ENCODE measurements around the gene TCERG1L.
"Not testable (repeated sequence)": the region's sequence is repeated elsewhere in the genome, so short reads cannot be mapped to it uniquely, and the experiment has no call there.

The TCERG1L gene

DNA sequence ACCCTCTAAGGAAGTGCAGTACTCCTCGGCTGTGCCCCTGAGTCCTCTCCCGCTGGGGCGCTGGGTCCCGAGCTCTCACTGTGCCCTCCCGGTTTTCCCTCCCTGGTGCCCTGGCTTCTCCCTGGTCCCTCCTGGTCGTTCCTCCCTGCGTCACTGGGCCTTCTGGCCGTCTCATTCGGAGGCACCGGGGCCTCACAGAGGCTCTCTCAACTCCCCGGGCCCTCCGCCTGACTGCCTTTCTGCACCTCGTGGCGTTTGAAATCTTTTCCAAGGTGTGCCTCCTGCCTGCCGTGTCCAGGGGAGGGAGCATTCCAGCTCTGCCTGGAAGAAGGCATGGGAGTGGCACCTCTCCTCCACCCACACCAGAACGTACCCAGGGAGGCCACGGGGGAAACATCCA lies 174.3 kb downstream of the TCERG1L start:
- no peak for DNase-seq

DNA sequence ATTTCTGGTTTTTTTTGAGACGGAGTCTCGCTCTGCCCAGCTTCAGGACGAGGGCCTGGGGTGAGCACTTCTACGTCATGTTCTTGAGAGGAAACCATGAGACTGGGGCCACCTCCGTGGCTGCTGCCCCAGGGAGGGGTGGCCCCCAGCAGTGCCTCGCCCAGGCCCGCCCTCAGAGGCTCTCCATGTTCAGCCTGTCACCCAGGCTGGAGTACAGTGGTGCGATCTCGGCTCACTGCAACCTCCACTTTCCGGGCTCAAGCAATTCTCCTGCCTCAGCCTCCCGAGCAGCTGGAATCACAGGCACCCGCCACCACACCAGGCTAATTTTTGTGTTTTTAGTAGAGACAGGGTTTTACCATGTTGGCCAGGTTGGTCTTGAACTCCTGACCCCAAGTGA lies 175.2 kb downstream of the TCERG1L start:
- not testable (repeated sequence) for DNase-seq

DNA sequence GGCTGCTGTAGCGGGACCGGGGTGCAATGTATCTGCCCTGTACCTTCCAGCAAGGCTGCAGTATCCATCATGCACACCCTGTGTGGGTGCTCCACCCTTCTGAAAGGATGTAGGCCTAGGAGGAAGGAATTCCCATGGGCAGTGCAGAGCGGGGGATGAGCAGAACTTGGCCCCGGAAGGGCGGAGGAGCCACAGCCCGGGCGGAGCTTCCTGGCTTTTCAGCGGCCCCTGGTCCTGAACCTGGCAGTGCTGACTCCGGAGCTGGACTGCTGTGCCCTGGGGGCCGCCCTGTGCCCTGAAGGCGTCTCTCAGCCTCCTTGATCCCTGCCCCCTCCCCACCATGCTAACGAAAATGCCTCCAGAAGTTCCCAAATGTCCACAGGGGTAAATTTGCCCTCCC lies 175.8 kb downstream of the TCERG1L start:
- no peak for DNase-seq

DNA sequence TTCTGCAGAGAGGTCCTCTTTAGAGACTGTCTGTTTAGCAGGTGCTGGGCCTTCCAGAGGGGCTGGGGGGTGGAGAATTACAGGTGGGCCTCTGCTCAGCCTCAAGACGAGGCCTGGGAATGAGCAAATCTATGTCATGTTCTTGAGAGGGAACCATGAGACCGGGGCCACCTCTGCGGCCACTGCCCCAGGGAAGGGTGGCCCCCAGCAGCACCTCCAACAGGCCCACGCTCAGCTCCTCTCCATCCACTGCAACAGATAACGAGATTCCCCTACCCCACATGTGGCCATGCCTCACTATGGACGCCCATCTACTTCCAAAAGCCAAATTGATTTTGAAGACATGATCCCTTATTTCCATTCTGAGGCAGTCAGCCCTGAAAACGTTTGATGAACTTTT lies 176.9 kb downstream of the TCERG1L start:
- DNase-seq, result no peak

DNA sequence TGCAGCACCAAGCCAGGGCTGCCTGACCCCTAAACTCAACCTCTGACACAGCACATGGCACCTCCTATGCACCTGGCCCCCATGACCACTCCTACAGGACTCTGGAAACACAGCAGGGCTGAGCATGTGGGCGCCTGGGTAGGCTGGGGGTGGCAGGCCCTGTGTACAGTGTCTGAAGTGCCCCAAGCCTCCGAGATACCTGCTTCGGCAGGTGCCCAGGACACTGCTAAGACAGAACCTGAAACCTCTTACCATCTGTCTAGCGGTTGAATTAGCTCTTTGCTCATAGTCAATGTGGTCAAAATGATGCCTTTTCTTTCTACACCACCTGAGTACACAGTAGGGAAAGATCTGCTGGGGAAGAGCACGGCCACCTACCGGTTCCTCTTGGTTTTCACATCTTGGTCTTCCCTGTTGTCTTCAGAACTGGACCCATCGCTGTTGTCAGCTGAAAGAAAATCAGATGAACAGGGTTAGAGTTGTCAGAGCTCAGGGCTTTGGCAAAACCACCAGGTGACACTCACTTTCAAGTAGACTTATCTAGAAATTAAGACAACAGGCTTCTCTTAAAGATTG lies 177.4 kb downstream of the TCERG1L start:
- DNase-seq, result no peak

DNA sequence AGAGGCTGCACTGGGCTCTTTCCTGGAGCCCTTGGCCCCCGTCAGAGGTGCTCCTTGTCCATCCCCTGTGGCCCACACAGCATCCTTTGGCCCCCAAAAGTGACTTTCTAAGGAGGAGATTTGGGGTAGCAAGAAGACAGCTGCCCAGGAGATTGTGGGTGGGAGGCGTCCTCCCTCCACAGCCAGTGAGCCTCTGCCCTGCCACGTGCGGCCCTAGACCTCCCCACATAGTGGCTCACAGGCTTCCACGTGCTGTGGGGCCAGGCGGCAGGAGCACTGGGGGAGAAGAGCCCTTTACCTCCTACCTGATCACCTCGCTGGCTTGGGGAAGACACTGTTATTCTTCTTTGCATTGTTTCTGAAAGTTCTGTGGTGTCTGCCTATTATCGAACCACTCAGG lies 178.8 kb downstream of the TCERG1L start:
- no peak for DNase-seq

DNA sequence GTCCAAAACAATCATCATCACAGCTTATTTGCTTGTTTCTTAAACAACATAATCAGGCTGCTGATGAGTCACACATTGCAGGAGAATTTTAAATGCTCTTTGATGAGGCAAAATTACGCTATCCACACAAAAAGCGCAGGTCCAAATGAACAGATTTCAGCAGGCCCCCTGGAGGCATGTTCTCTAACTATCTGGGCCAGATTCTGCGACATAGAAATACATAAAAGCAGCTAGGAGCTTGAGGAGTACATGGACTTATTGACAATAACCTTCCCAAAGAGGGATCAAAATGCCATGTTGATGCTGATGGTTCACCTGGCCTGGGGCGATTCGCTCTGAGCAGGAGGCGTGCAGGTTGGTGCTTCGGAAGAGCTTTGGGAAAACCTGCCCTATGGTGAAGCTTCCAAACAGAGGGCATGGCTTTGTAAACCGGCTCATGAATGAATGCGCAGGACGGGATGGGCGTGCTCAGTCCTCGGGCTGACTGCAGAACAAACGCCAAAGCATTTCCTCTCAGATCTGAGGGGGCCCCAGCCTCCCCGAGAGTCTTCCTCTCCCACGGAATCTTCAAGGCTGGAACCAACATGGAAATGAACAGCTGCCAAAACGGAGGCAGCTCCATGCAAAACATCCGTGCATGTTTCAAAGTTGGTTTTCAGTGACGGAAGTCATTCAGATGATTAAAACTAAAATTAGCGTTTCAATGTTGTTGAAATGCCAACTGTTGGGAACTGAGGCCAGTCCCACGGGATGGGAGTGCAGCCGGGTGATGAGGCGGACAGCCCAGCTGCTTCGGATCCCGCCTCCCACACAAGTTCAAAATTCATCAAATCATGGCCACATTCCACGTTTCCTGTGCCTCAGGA lies 179.6 kb downstream of the TCERG1L start:
- DNase-seq, result no peak

DNA sequence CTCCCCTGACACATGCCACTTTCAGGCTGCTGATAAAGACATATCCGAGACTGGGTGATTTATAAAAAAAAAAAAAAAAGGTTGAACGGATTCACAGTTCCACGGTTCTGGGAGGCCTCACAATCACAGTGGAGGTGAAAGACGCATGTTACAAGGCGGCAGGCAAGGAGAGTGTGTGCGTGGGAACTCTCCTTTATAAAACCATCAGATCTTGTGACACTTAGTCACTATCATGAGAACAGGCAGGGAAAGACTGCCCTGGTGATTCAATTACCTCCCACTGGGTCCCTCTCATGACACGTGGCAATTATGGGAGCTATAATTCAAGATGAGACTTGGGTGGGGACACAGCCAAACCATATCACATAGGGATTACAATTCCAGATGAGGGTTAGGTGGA lies 181.5 kb downstream of the TCERG1L start:
- no peak for DNase-seq

DNA sequence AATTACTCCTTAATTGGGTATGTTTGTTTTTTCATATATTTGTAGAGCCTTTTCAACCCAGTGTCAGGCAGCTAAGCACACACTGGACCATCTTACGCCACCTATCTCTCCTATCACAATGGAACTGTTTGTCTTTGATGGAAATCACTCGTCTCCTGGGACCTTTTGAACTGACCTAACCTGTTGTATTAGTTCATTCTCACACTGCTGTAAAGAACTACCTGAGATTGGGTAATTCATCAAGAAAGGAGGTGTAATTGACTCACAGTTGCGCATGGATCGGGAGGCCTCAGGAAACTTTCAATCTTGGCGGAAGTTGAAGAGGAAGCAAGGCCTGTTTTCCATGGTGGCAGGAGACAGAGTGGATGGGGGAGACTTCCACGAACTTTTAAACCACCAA lies 182.0 kb downstream of the TCERG1L start:
- no peak for DNase-seq

DNA sequence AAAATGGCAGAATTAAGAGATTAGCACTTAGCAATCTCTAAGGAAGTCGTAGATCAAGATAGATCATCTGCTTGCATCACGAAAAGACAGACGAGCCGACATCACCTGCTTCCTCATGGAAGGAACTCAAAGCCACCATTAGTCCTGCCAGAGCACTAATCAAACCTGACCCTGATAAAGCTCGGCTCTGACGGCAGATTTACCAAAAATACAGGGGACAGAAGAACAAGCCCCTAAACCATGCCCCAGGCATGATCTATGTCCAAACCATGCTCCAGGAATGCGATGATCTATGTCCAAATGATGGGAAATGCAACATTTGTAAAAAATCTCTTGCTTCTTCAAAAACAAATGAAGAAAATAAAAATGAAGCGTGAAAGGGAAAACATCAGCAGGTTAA lies 182.8 kb downstream of the TCERG1L start:
- DNase-seq, result no peak

DNA sequence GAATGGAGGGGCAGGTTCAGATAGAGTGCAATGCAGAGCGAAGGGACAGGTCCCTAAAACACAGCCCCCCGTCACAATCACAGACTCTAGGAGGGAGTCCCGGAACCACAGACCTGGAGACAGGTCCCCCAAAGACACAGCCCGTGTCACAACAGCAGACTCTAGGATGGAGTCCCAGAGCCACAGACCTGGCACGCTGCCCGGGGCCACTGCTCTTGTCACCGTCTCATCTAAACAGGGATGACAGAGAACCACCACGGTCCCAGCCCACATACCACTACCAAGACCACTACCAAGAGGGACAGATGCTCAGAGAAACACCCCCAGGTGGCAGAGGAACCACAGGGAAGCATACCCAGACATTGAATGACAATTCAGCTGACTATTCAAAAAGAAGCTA lies 183.9 kb downstream of the TCERG1L start:
- no peak for DNase-seq

DNA sequence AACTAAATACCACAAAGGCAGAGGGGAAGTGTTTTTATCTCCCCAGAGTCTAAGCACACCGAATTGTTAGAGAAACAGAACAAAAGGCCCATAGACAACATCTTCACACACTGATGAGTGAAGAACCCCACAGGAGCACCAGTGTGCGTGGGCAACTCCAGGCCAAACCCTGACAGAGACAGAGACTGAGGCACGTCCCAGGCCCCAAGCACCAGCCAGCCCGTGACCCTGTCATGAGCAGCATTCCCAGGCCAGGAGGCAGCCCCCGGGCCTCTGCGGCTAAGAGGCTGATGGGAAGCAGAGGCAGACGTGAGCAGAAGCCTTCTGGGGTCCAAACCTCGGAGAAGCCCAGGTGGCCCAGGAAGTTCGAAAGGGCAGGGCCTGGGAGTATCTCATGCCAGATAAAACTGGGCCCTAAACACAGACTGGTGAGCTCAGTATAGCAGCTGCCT lies 184.4 kb downstream of the TCERG1L start:
- DNase-seq, result no peak

DNA sequence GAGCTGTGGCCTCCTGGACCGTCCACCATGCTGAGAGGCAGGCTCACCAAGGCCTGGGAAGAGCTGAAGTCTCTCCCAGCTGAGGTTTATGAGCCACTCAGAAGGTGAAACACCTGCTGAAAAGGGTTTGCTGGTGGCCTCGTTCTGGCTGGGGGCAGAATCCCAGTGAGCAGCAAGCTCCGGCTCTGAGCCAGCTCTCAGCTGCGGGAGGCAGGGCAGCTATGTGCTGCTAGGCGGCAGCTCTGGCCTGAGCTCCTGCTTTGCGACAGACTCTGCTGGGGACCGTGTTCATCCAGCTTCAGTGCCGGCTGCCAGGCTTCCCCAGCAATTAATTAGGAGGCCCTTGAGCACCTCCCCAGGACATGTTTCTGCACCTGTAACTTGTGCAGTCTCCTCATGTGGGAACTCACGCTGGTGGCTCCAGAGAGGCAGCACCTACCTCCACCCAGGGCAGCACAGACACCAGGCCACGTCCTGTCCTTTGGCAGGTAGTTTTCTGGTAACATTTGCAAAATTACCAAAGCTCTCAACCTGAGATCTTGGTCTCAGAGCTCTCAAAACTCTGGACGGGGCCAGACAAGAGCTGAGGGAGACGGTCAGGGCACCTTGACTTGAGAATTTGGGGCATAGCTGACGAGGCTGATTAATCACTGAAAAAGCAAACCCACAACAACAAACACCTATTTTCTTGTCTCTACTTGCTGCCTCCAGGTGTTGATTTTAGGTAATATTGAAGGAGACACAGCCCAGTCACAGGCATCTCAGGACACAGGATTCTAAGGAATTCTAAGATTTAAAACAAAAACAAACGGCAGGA lies 185.0 kb downstream of the TCERG1L start:
- no peak for DNase-seq

DNA sequence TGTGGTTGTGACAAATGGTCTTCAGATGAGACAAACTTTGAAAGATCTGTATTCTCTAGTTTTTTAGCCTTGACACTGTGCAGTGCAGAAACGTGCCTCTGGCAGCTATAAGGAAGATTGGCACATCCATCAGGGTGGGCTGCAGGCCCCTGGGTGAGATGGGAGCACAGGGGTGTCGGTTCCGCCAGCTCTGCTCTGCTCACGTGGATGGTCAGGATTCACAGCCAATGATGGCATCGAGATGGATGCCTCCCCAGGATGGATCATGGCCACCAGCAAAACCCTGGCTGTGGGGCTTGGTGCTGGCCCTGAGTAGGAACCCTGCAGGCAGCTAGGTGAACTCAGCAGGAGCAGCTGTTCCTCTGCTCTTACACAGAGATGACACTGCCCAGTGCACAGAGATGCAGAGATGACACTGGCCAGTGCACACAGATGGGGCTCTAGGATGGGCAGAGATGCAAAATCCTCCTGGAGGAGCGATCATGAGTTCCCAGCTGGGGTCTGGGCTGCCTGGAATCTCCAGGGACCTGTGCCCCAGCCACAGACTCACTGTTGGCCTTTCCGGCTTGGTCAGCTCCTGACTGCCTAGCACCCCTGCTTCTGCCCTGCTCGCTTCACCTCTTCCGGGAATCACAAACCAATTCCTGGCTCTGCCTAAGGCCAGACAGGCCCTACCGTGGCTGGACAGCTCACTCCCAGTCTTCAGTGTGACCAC lies 185.9 kb downstream of the TCERG1L start:
- no peak for DNase-seq

DNA sequence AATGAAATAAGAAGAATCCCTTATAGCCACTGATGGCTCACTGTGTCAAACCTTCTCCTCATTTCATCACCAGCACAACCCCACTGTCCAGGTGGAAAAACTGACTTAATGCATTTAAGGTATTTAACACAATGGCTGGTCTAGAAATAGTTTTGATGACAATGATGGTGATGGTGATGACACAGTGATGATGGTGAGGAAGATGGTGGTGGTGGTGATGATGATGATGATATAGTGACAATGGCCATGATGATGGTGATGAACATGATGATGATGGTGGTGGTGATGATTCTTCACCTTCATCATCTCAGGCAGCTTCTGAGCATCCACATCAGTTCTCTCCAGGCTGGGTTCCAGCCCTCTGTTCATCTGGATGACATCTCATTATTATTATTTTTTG lies 186.6 kb downstream of the TCERG1L start:
- DNase-seq, result no peak

DNA sequence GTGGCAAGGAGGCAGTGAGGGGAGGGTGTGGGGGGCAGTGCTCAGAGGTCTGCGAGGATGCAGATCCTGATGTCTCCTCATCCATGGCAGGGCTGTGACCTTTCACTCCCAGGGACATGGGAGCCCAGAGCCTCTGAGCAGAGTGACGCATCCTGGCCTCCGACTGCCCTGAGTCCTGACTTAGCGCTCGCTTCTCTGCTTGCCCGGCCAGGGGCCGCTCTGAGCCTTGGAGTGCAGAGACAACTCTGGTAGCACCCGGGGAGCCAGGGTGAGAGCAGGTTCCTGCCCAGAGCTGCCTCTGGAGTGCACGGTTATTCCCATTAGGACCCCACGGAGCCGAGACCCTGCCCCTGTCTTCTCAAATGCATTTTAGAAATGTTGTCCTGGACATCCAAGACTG lies 188.0 kb downstream of the TCERG1L start:
- DNase-seq, result no peak

DNA sequence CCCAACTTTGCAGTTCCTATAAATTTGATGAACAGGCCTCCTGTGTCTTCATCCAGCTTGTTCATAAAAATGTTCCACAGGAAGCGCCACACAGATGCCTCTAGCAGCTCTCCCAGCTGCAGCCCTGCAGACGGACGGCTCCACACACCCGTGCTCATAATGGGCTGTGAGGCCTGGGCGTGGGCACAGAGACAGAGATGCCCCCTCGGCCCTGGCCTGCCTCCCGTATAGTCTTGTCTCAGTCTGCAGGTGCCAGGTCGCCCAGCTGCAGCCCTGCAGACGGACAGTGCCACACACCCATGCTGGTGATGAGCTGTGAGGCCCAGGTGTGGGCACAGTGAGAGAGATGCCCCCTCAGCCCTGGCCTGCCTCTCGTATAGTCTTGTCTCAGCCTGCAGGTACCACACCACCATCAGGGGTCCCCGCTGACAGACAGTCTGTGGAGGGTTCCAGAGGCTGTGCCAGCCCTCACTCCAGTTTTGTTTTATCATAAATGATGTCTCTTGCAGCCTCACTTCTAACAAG lies 189.9 kb downstream of the TCERG1L start:
- no peak for DNase-seq

DNA sequence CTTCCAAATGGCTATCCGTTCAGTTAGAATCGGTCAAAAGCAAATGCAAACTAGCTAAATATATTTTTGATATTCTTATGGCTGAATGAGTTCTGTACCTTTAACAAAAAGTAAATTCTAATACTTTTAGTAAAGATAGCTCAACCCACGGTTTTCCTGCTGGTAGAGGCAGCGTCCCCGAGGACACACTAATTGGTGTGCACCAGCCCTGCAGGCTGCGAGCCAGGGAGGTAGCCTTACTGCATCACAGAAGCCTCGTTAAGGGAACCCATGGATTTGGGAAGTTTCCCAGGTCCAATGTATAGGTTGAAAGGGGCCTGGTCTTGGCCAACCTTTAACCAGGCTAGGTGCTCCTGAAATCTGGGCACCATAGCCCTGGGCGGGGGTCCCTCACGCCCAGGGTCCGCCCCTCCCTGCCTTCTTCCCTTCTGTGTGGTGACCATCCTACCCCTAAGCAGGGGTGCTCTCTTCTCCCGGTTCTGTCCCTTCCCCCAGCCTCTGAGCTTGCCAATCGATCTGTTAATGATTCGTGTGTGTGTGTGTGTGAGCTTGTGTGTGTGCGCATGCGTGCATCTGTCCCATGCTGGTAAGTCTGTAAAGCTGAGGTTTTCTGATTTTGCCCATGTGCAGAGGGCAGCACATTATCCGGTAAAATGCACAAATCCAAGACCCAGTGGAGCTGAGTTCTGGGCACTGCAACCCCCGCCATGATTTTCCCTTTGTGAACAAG lies 191.7 kb downstream of the TCERG1L start:
- DNase-seq, result no peak

DNA sequence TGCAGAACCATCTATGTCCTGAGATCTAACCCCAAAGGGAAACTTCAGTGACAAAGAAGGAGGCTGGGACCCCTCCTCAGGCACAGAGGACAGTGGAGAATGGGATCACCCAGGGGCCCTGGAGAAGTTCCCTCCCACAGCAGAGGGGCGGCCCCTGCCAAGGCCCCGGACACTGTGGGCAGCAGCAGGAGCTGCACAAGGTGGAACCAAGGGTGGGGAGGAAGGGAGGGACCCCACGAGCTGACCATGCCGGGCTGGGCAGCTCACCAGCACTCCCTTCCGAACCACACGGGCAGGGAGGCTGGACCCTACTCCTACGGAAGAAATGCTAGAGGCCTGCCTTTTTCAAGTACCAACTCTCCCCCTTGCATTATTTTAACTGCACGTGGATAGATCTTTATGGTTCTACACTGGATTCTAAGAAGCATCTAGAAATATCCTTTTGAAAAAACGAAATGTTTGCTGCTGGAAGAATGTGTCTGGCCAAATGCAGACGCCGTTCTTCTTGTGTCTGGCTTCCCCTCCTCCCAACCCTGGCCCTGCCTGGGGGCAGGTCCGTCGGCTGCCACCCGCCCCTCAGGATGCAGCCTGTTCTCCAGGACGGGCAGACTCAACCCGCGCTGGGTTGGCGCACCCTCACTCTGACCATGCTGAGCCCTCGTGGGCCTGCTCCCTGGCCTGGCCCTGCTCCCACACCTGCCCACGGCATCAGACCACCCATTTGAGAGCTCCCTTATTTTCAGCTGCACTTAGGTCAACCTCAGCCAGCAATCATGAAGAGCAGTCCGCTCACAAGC lies 193.9 kb downstream of the TCERG1L start:
- DNase-seq, result no peak

DNA sequence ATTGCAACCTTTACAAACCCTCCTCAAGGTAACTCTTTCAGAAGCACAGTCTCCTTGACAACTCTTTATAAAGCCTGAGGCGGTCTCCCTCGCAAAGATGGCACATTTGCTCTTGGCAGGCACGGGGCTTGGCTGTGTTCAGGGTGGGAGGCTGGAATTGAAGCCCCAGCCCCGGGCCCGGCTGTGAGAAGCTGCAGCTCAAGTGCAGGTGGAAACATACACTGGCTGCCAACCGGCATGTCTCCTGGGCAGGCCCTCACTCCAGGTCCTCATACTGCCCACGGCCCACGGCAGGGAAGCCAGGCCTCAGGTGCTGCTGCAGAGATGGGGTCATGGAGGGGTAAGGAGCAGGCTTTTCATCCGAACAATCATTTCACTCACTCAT lies 194.5 kb downstream of the TCERG1L start:
- DNase-seq, result no peak
